Testis (tissue), 3 donors: Measurements from ENCODE around the gene TSC22D1. TPM values are rescaled to one million over a fixed set of nuclear protein-coding genes. Genes with fewer than 3 reads are reported as not detected.
"Not testable (repeated sequence)": the region's sequence is repeated elsewhere in the genome, so short reads cannot be mapped to it uniquely, and the experiment has no call there.

Source experiments
- DNase-seq: peaks from one replicate; pipeline ENCODE4 v3.0.0-alpha.2; 2019
- H3K27ac ChIP-seq, 2 donors: fragments of 200-600 bp; sonication (generic); one replicate each; pipeline ENCODE4 v1.5.1; 2019
- H3K27me3 ChIP-seq: fragments of 200-600 bp; sonication (generic); one replicate; pipeline ENCODE4 v1.5.1; 2019
- H3K36me3 ChIP-seq: fragments of 200-600 bp; sonication (generic); one replicate; pipeline ENCODE4 v1.5.1; 2017; ENCODE audit warnings: low read depth; ENCODE audit errors: missing control alignments
- H3K4me1 ChIP-seq: fragments of 200-600 bp; sonication (generic); one replicate; pipeline ENCODE4 v1.5.1; 2019
- H3K4me3 ChIP-seq, 2 donors: fragments of 200-600 bp; sonication (generic); one replicate each; pipeline ENCODE4 v1.5.1; 2017 to 2019
- H3K9me3 ChIP-seq: fragments of 200-600 bp; sonication (generic); one replicate; pipeline ENCODE4 v1.5.1; 2017
- CTCF ChIP-seq, 3 experiments: fragments of 450-650 bp in 2 of 3; fragments of 200-600 bp in 1 of 3; sonication (generic) in 1 of 3; IDR thresholded peaks; one replicate each; pipeline ENCODE4 v1.5.1; 2016 to 2019; ENCODE audit warnings: antibody characterized with exemption in 3 of 3, mild to moderate bottlenecking in 2 of 3, moderate library complexity in 1 of 3
- POLR2A ChIP-seq: fragments of 450-650 bp; IDR thresholded peaks from one replicate; pipeline ENCODE4 v1.6.1; 2017; ENCODE audit warnings: antibody characterized with exemption, mild to moderate bottlenecking, moderate library complexity
- WGBS, 2 donors: methylation state at CpG; one replicate each; pipeline ENCODE4 v1.1.5; 2018; 5-methylcytosine and 5-hydroxymethylcytosine counted together
- intact Hi-C: fragments of 100-400 bp; cut with DNase I; formaldehyde crosslinking; loops from one replicate; pipeline ENCODE4 v1.15.1; 2023; ENCODE audit warnings: low total_unique reads
- polyA plus RNA-seq: library from polyadenylated mRNA; stranded (reverse); fragments of 350-450 nt; fragmentation: Illumina TruSeq; extraction: RNeasy Lipid Tissue Mini Kit (QIAGEN cat#74804); gene quantifications from one replicate; pipeline ENCODE4 v1.2.3, GENCODE V29; 2014; ENCODE audit warnings: low read depth, low replicate concordance; ENCODE audit not compliant: insufficient read depth
- total RNA-seq, 2 donors: library from RNA; depleted of rRNA; stranded (reverse); fragments of >200 nt; gene quantifications; one replicate each; pipeline ENCODE4 v1.2.3, GENCODE V29; 2016

Gene TSC22D1
- total and polyA plus RNA-seq, 3 donors from 2014 or later = 189 to 227 (median 193) TPM

GRCh38 chr13:44463759-44464158, 112.4 kb downstream of the TSC22D1 start:
- intact Hi-C loops = no loop called here
- Histone ChIP-seq H3K4me1 (no peaks in the 10 kb centered on the region), H3K9me3 (no peaks in the 10 kb centered on the region), H3K36me3 (no peaks in the 10 kb centered on the region), H3K27ac (no peak overlapping the region), H3K27me3 (no peaks in the 10 kb centered on the region), H3K4me3 (no peak overlapping the region)
- no peak for DNase-seq
- WGBS, 2 donors = 63 to 88% methylated on average over 1 of the region's 1 CpG
- no peak for TF ChIP-seq CTCF (IDR thresholded peaks at IDR 0.05)
- no peak for TF ChIP-seq POLR2A

DNA sequence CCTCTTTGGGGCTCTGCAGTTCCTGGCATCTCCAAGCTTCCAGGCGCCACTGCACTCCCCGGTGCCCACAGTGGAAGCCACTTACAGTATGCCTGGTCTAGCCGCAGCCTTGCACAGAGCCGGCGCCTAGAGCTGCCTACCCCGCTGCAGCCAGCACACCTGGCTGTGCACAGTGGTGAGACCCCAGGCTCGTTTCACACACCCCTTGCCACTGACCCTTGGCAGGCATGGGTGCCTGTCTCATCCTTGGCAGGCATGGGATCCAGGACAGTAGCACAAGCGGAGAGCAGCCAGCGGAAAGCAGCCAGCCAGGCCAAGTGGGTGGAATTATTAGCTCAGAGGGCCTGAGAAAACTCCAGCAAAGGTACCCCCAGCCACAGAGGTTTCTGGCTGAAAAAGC, 116.5 kb downstream of the TSC22D1 start:
- no peak overlapping the region for H3K27ac ChIP-seq
- H3K4me1 ChIP-seq = no peaks in the 10 kb centered on the region
- no peaks in the 10 kb centered on the region for H3K9me3 ChIP-seq
- H3K36me3 ChIP-seq = no peaks in the 10 kb centered on the region
- intact Hi-C loops = no loop called here
- WGBS, 2 donors = 92 to 98% methylated on average over 7 to 9 of the region's 9 CpGs
- H3K27me3 ChIP-seq = no peaks in the 10 kb centered on the region
- DNase-seq = no peak
- no peak overlapping the region for H3K4me3 ChIP-seq
- TF ChIP-seq CTCF (IDR thresholded peaks at IDR 0.05) = no peak
- TF ChIP-seq POLR2A = no peak

DNA sequence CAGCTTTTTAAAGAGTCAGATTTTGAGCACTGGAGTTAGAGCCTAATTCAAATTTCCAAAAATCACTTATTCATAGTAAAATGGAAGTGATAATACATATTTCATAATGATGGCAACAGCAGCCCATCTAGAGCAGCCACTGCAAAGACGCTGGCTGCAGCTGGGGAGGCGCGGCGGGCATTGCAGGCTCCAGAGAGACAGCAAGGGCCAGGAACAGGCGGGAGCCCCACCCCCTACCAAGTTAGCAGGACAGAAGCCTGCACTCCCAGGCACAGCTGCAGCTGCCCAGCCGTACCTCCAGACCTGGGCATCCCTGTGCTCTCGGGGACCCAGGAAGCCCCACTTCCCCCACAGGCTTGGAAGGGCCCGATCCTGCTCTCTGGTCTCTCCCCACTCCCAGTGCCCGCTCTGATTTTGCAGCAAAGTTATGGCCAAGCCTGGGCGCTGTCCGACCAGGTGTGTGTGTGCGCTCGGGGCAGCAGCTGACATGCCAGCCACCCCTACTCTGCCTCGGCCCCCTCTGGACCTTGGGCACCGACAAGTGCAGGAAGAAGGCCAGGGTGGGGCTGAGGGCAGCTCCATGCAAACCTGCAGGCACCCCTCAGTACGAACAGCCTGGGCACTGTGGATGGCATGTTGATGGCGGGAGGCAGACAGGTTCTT, 117.7 kb downstream of the TSC22D1 start:
- Histone ChIP-seq H3K27me3 (no peaks in the 10 kb centered on the region), H3K9me3 (no peaks in the 10 kb centered on the region), H3K27ac (no peak overlapping the region), H3K36me3 (no peaks in the 10 kb centered on the region), H3K4me3 (no peak overlapping the region), H3K4me1 (no peaks in the 10 kb centered on the region)
- 92 to 94% methylated on average over 17 of the region's 17 CpGs for WGBS, 2 donors
- no peak for DNase-seq
- intact Hi-C loops = no loop called here
- TF ChIP-seq CTCF (IDR thresholded peaks at IDR 0.05) = no peak
- no peak for TF ChIP-seq POLR2A

- peak; percentile 70 for DNase-seq
- intact Hi-C loops, H3K27ac ChIP-seq, H3K4me3 ChIP-seq, H3K4me1 ChIP-seq, H3K9me3 ChIP-seq, H3K36me3 ChIP-seq, H3K27me3 ChIP-seq: not testable (repeated sequence)
- 75 to 79% methylated on average over 11 of the region's 11 CpGs for WGBS, 2 donors
Observed at GRCh38 chr13:44456212-44456611, 119.9 kb downstream of the TSC22D1 start.

GRCh38 chr13:44455769-44456168, 120.4 kb downstream of the TSC22D1 start:
- H3K4me1 ChIP-seq = no peaks in the 10 kb centered on the region
- H3K27ac ChIP-seq = no peak overlapping the region
- WGBS, 2 donors = 62 to 73% methylated on average over 8 of the region's 8 CpGs
- no peaks in the 10 kb centered on the region for H3K9me3 ChIP-seq
- intact Hi-C loops = no loop called here
- no peaks in the 10 kb centered on the region for H3K27me3 ChIP-seq
- H3K36me3 ChIP-seq = no peaks in the 10 kb centered on the region
- DNase-seq = no peak
- no peak overlapping the region for H3K4me3 ChIP-seq
- TF ChIP-seq POLR2A = no peak
- no peak for TF ChIP-seq CTCF (IDR thresholded peaks at IDR 0.05)
